OCI-LY3 (cell line): ENCODE measurements around the gene DNAH11.

Source experiments
- H2AFZ ChIP-seq: fragments of 200-600, 300-600 bp; shearing (Covaris generic); 2 replicates; pipeline ENCODE4 v1.6.0; 2014; ENCODE audit warnings: antibody characterized with exemption, low read depth, low read length
- H3K27ac ChIP-seq: fragments of 200-600, 300-600 bp; sonication (generic); 2 replicates; pipeline ENCODE4 v1.5.1; 2014; ENCODE audit warnings: mild to moderate bottlenecking, low read length, moderate library complexity, mixed read lengths
- H3K27me3 ChIP-seq: fragments of 200-600, 300-600 bp; sonication (generic); 2 replicates; pipeline ENCODE4 v1.6.1; 2014; ENCODE audit warnings: low read depth, low read length, mixed read lengths
- H3K36me3 ChIP-seq: fragments of 200-600, 300-600 bp; sonication (generic); replicated peaks from 2 replicates; pipeline ENCODE3; 2014; ENCODE audit warnings: low read depth, low read length, mixed read lengths
- H3K4me1 ChIP-seq: fragments of 300-600, 200-600 bp; sonication (generic); 2 replicates; pipeline ENCODE4 v1.6.1; 2014; ENCODE audit warnings: low read length, mixed read lengths
- H3K4me2 ChIP-seq: fragments of 200-600, 300-600 bp; sonication (generic); 2 replicates; pipeline ENCODE4 v1.6.1; 2014; ENCODE audit warnings: low read length, mixed read lengths
- H3K4me3 ChIP-seq: fragments of 300-600, 200-600 bp; sonication (generic); 2 replicates; pipeline ENCODE4 v1.5.1; 2014; ENCODE audit warnings: antibody characterized with exemption, mild to moderate bottlenecking, low read length, moderate library complexity
- H3K79me2 ChIP-seq: fragments of 300-600, 200-600 bp; shearing (Covaris generic); 2 replicates; pipeline ENCODE4 v1.6.1; 2014; ENCODE audit warnings: mild to moderate bottlenecking, low read length, mixed read lengths
- H3K9ac ChIP-seq: fragments of 300-600, 200-600 bp; shearing (Covaris generic); 2 replicates; pipeline ENCODE4 v1.6.0; 2014; ENCODE audit warnings: mild to moderate bottlenecking, low read length, moderate library complexity
- H3K9me3 ChIP-seq: fragments of 200-600, 300-600 bp; shearing (Covaris generic); 2 replicates; pipeline ENCODE4 v1.6.1; 2014; ENCODE audit warnings: low read length, mixed read lengths; ENCODE audit not compliant: insufficient read depth
- H4K20me1 ChIP-seq: fragments of 200-600, 300-600 bp; sonication (generic); 2 replicates; pipeline ENCODE4 v1.6.1; 2016; ENCODE audit warnings: low read length, mixed read lengths; ENCODE audit not compliant: insufficient read depth
- CTCF ChIP-seq: fragments of 200-600, 300-600 bp; sonication (generic); IDR thresholded peaks from 2 replicates; pipeline ENCODE4 v1.5.1; 2014; ENCODE audit warnings: antibody characterized with exemption, low read length, low read depth
- EZH2phosphoT487 ChIP-seq: fragments of 200-600 bp; shearing (Covaris generic); IDR thresholded peaks from 2 replicates; pipeline ENCODE4 v1.6.1; 2018; ENCODE audit warnings: antibody characterized with exemption, mixed run types, low read depth

DNAH11 gene

GRCh38 chr7:21611129-21611528, 68.3 kb downstream of the DNAH11 start:
- no peak overlapping the region for H3K4me3 ChIP-seq
- H4K20me1 ChIP-seq: no peaks in the 10 kb centered on the region
- no peaks in the 10 kb centered on the region for H3K36me3 ChIP-seq
- H3K79me2 ChIP-seq: no peaks in the 10 kb centered on the region
- H3K9me3 ChIP-seq: no peaks in the 10 kb centered on the region
- H3K9ac ChIP-seq: no peak overlapping the region
- no peaks in the 10 kb centered on the region for H3K4me1 ChIP-seq
- no peak overlapping the region for H2AFZ ChIP-seq
- H3K27ac ChIP-seq: no peak overlapping the region
- no peak for TF ChIP-seq EZH2phosphoT487
- TF ChIP-seq CTCF: no peak
- no peaks in the 10 kb centered on the region for H3K27me3 ChIP-seq
- no peak overlapping the region for H3K4me2 ChIP-seq

GRCh38 chr7:21616091-21616490, 73.3 kb downstream of the DNAH11 start:
- TF ChIP-seq EZH2phosphoT487 (no peak), CTCF (no peak)
- no peaks in the 10 kb centered on the region for H3K27me3 ChIP-seq
- H3K9me3 ChIP-seq: no peaks in the 10 kb centered on the region
- no peaks in the 10 kb centered on the region for H4K20me1 ChIP-seq
- no peaks in the 10 kb centered on the region for H3K79me2 ChIP-seq
- no peaks in the 10 kb centered on the region for H3K4me1 ChIP-seq
- no peak overlapping the region for H2AFZ ChIP-seq
- no peak overlapping the region for H3K9ac ChIP-seq
- no peak overlapping the region for H3K4me3 ChIP-seq
- H3K36me3 ChIP-seq: no peaks in the 10 kb centered on the region
- H3K4me2 ChIP-seq: no peak overlapping the region
- no peak overlapping the region for H3K27ac ChIP-seq

GRCh38 chr7:21616796-21617436, 74.1 kb downstream of the DNAH11 start:
- Histone ChIP-seq H3K9me3 (no peaks in the 10 kb centered on the region), H3K27me3 (no peaks in the 10 kb centered on the region), H3K4me2 (no peak overlapping the region), H2AFZ (no peak overlapping the region), H3K79me2 (no peaks in the 10 kb centered on the region), H3K9ac (no peak overlapping the region), H4K20me1 (no peaks in the 10 kb centered on the region), H3K36me3 (no peaks in the 10 kb centered on the region), H3K4me3 (no peak overlapping the region), H3K4me1 (no peaks in the 10 kb centered on the region), H3K27ac (no peak overlapping the region)
- TF ChIP-seq CTCF (no peak), EZH2phosphoT487 (no peak)

GRCh38 chr7:21617513-21617912, 74.7 kb downstream of the DNAH11 start:
- Histone ChIP-seq H3K9ac (no peak overlapping the region), H4K20me1 (no peaks in the 10 kb centered on the region), H3K4me3 (no peak overlapping the region), H3K36me3 (no peaks in the 10 kb centered on the region), H3K9me3 (no peaks in the 10 kb centered on the region), H2AFZ (no peak overlapping the region), H3K79me2 (no peaks in the 10 kb centered on the region), H3K4me1 (no peaks in the 10 kb centered on the region), H3K27ac (no peak overlapping the region), H3K4me2 (no peak overlapping the region), H3K27me3 (no peaks in the 10 kb centered on the region)
- TF ChIP-seq CTCF (no peak), EZH2phosphoT487 (no peak)
